KMS-11 (cell line): ENCODE data around the gene TTC1.

Source experiments
- H2AFZ ChIP-seq: fragments of 200-600 bp; sonication (generic); 2 replicates; pipeline ENCODE4 v1.6.1; 2016; ENCODE audit warnings: antibody characterized with exemption, mixed run types, low read depth
- H3K27ac ChIP-seq: fragments of 200-600 bp; sonication (generic); 2 replicates; pipeline ENCODE4 v1.6.1; 2016; ENCODE audit warnings: mild to moderate bottlenecking, mixed run types
- H3K27me3 ChIP-seq: fragments of 200-600 bp; sonication (generic); 2 replicates; pipeline ENCODE4 v1.6.1; 2017; ENCODE audit warnings: mild to moderate bottlenecking, low read depth, mixed run types, moderate library complexity; ENCODE audit not compliant: insufficient read depth
- H3K36me3 ChIP-seq: fragments of 200-600 bp; sonication (generic); 2 replicates; pipeline ENCODE4 v1.6.1; 2017; ENCODE audit warnings: mild to moderate bottlenecking, mixed run types; ENCODE audit not compliant: insufficient read depth
- H3K4me1 ChIP-seq: fragments of 200-600 bp; sonication (generic); 2 replicates; pipeline ENCODE4 v1.6.1; 2016; ENCODE audit warnings: mild to moderate bottlenecking, low read depth, mixed run types; ENCODE audit not compliant: poor library complexity, severe bottlenecking
- H3K4me2 ChIP-seq: fragments of 200-600 bp; sonication (generic); 2 replicates; pipeline ENCODE4 v1.7.0; 2016; ENCODE audit warnings: mild to moderate bottlenecking, mixed run types
- H3K4me3 ChIP-seq: fragments of 200-600 bp; sonication (generic); IDR thresholded peaks from 2 replicates; pipeline ENCODE4 v1.6.1; 2017; ENCODE audit warnings: low read depth, low read length, mixed read lengths; ENCODE audit not compliant: insufficient read depth
- H3K79me2 ChIP-seq: fragments of 200-600 bp; sonication (generic); 2 replicates; pipeline ENCODE4 v1.6.1; 2016; ENCODE audit warnings: low read depth, mixed run types; ENCODE audit not compliant: insufficient read depth
- H3K9ac ChIP-seq: fragments of 200-600 bp; sonication (generic); 2 replicates; pipeline ENCODE4 v1.6.1; 2016; ENCODE audit warnings: mild to moderate bottlenecking, mixed run types
- H4K20me1 ChIP-seq: fragments of 200-600 bp; sonication (generic); 2 replicates; pipeline ENCODE4 v1.6.1; 2016; ENCODE audit warnings: mild to moderate bottlenecking, mixed run types; ENCODE audit not compliant: insufficient read depth
- CTCF ChIP-seq: fragments of 200-600 bp; sonication (generic); conservative IDR thresholded peaks from 2 replicates; pipeline ENCODE4 v1.6.1; 2017; ENCODE audit warnings: low read depth, mild to moderate bottlenecking, antibody characterized with exemption, low read length, moderate library complexity, mixed read lengths

TTC1 gene

GRCh38 chr5:159978358-159978757 lies 30.6 kb upstream of the TTC1 start:
- no peaks in the 10 kb centered on the region for H3K79me2 ChIP-seq
- TF ChIP-seq CTCF = no peak
- H3K36me3 ChIP-seq = no peaks in the 10 kb centered on the region
- H4K20me1 ChIP-seq = no peaks in the 10 kb centered on the region
- no peak overlapping the region for H3K4me3 ChIP-seq
- no peak overlapping the region for H3K9ac ChIP-seq
- H3K27ac ChIP-seq = no peak overlapping the region
- H3K27me3 ChIP-seq = no peaks in the 10 kb centered on the region
- no peak overlapping the region for H2AFZ ChIP-seq
- H3K4me2 ChIP-seq = no peak overlapping the region
- H3K4me1 ChIP-seq = no peaks in the 10 kb centered on the region

- Histone ChIP-seq H3K4me2 (no peak overlapping the region), H3K79me2 (no peaks in the 10 kb centered on the region), H3K4me3 (no peak overlapping the region), H3K27ac (no peak overlapping the region), H3K36me3 (no peaks in the 10 kb centered on the region), H4K20me1 (no peaks in the 10 kb centered on the region), H3K4me1 (peaks cover 2% of the 10 kb centered on the region), H3K9ac (no peak overlapping the region), H2AFZ (no peak overlapping the region), H3K27me3 (no peaks in the 10 kb centered on the region)
- TF ChIP-seq CTCF = no peak
Observed at GRCh38 chr5:159982421-159983173, 26.3 kb upstream of the TTC1 start.

GRCh38 chr5:159987031-159987674 lies 21.8 kb upstream of the TTC1 start:
- TF ChIP-seq CTCF = peak; percentile 50; the same call in 1 of the 2 replicates
- H3K79me2 ChIP-seq = no peaks in the 10 kb centered on the region
- H3K27me3 ChIP-seq = no peaks in the 10 kb centered on the region
- peak overlapping the region; percentile 22; the same call in 1 of the 2 replicates for H3K9ac ChIP-seq
- peak overlapping the region; percentile 53; the same call in 1 of the 2 replicates for H3K4me2 ChIP-seq
- H3K27ac ChIP-seq = no peak overlapping the region
- H3K36me3 ChIP-seq = no peaks in the 10 kb centered on the region
- peaks cover 3% of the 10 kb centered on the region for H3K4me1 ChIP-seq
- no peak overlapping the region for H3K4me3 ChIP-seq
- peak overlapping the region; percentile 47; the same call in 1 of the 2 replicates for H2AFZ ChIP-seq
- no peaks in the 10 kb centered on the region for H4K20me1 ChIP-seq

GRCh38 chr5:159990506-159990905 lies 18.4 kb upstream of the TTC1 start:
- no peak overlapping the region for H3K4me3 ChIP-seq
- H3K4me2 ChIP-seq = no peak overlapping the region
- no peak for TF ChIP-seq CTCF
- no peak overlapping the region for H3K9ac ChIP-seq
- no peaks in the 10 kb centered on the region for H3K27me3 ChIP-seq
- H3K4me1 ChIP-seq = peaks cover 3% of the 10 kb centered on the region
- no peaks in the 10 kb centered on the region for H4K20me1 ChIP-seq
- H3K79me2 ChIP-seq = no peaks in the 10 kb centered on the region
- no peaks in the 10 kb centered on the region for H3K36me3 ChIP-seq
- no peak overlapping the region for H2AFZ ChIP-seq
- no peak overlapping the region for H3K27ac ChIP-seq
